Lower lobe of right lung (tissue), 2 donors: ENCODE measurements around the gene TMEM91. TPM values are rescaled to one million over a fixed set of nuclear protein-coding genes. Genes with fewer than 3 reads are reported as not detected.
A peak's percentile ranks its signal among the peaks of the same experiment; 100 is the strongest.
"Not testable (repeated sequence)": the region's sequence is repeated elsewhere in the genome, so short reads cannot be mapped to it uniquely, and the experiment has no call there.

Source experiments
- ATAC-seq, 2 donors: fragments of 200-7000 bp; cut with Tn5 transposase; one replicate each; pipeline ENCODE4 v1.9.1; 2020 to 2022; ENCODE audit warnings: mild to moderate bottlenecking in 2 of 2, moderate library complexity in 2 of 2
- DNase-seq: peaks from one replicate; pipeline ENCODE4 v3.0.0-alpha.2; 2020
- H3K27ac ChIP-seq: fragments of 200-600 bp; one replicate; pipeline ENCODE4 v1.8.0; 2022
- H3K27me3 ChIP-seq: fragments of 200-600 bp; one replicate; pipeline ENCODE4 v1.8.0; 2022; ENCODE audit warnings: low read depth
- H3K36me3 ChIP-seq: fragments of 200-600 bp; one replicate; pipeline ENCODE4 v1.8.0; 2022; ENCODE audit warnings: mild to moderate bottlenecking
- H3K4me1 ChIP-seq: fragments of 200-600 bp; one replicate; pipeline ENCODE4 v1.8.0; 2022
- H3K4me3 ChIP-seq: fragments of 200-600 bp; one replicate; pipeline ENCODE4 v1.8.0; 2022; ENCODE audit warnings: mild to moderate bottlenecking
- H3K9me3 ChIP-seq: fragments of 200-600 bp; one replicate; pipeline ENCODE4 v1.8.0; 2022
- CTCF ChIP-seq: fragments of 200-600 bp; IDR thresholded peaks from one replicate; pipeline ENCODE4 v1.8.0; 2022; ENCODE audit warnings: antibody characterized with exemption, mild to moderate bottlenecking
- intact Hi-C: fragments of 100-400 bp; cut with DNase I; formaldehyde crosslinking; loops from one replicate; pipeline ENCODE4 v1.11.0; 2022
- total RNA-seq: library from RNA; stranded (reverse); fragmentation: NEBNext Ultra II Directional; extraction: Animal tissue kit (Norgen Biotek cat#: 25700); gene quantifications from one replicate; pipeline ENCODE4 v1.2.1, GENCODE V29; 2021
- donor health status: DM: no; HTN: yes; CAD: no; lungs with severe emphysema.

TMEM91 gene
- total RNA-seq, 1 donor from 2014 or later, result 29.8 TPM

GRCh38 chr19:41335467-41335866 is 40.9 kb upstream of the TMEM91 start:
- H3K9me3 ChIP-seq, result no peaks in the 10 kb centered on the region
- ATAC-seq (no peak), DNase-seq (no peak)
- H3K36me3 ChIP-seq, result peaks cover 81% of the 10 kb centered on the region
- H3K27me3 ChIP-seq, result no peaks in the 10 kb centered on the region
- no peak for TF ChIP-seq CTCF
- no peak overlapping the region for H3K4me3 ChIP-seq
- peaks cover 6% of the 10 kb centered on the region for H3K4me1 ChIP-seq
- H3K27ac ChIP-seq, result peak overlapping the region; percentile 64
- intact Hi-C loops, result no loop called here

GRCh38 chr19:41339936-41340335 is 36.4 kb upstream of the TMEM91 start:
- Histone ChIP-seq H3K36me3 (peaks cover 95% of the 10 kb centered on the region), H3K4me3 (no peak overlapping the region), H3K4me1 (peaks cover 20% of the 10 kb centered on the region), H3K27me3 (no peaks in the 10 kb centered on the region), H3K9me3 (no peaks in the 10 kb centered on the region), H3K27ac (no peak overlapping the region)
- ATAC-seq (no peak), DNase-seq (no peak)
- no peak for TF ChIP-seq CTCF
- intact Hi-C loops, result no loop called here

GRCh38 chr19:41341669-41342490 is 34.5 kb upstream of the TMEM91 start:
- Histone ChIP-seq H3K9me3 (no peaks in the 10 kb centered on the region), H3K4me1 (peaks cover 14% of the 10 kb centered on the region), H3K4me3 (peak overlapping the region; percentile 11), H3K27me3 (no peaks in the 10 kb centered on the region), H3K36me3 (peaks cover 96% of the 10 kb centered on the region), H3K27ac (no peak overlapping the region)
- no peak for DNase-seq
- intact Hi-C loops, result no loop called here
- ATAC-seq, result peak; percentile 65 to 78
- no peak for TF ChIP-seq CTCF

GRCh38 chr19:41344162-41344561 is 32.2 kb upstream of the TMEM91 start:
- DNase-seq (no peak), ATAC-seq (no peak)
- Histone ChIP-seq H3K9me3 (no peaks in the 10 kb centered on the region), H3K36me3 (peaks cover 89% of the 10 kb centered on the region), H3K27me3 (no peaks in the 10 kb centered on the region), H3K4me3 (no peak overlapping the region), H3K4me1 (peaks cover 20% of the 10 kb centered on the region), H3K27ac (no peak overlapping the region)
- intact Hi-C loops, result no loop called here
- TF ChIP-seq CTCF, result no peak

GRCh38 chr19:41346916-41347315 is 29.4 kb upstream of the TMEM91 start:
- H3K27ac ChIP-seq, H3K4me3 ChIP-seq, intact Hi-C loops, ATAC-seq, DNase-seq, H3K9me3 ChIP-seq, H3K27me3 ChIP-seq: not testable (repeated sequence)
- peaks cover 62% of the 10 kb centered on the region for H3K36me3 ChIP-seq
- peaks cover 36% of the 10 kb centered on the region for H3K4me1 ChIP-seq

GRCh38 chr19:41350735-41351338 is 25.5 kb upstream of the TMEM91 start:
- no peaks in the 10 kb centered on the region for H3K9me3 ChIP-seq
- ATAC-seq (no peak), DNase-seq (no peak)
- H3K27me3 ChIP-seq, result no peaks in the 10 kb centered on the region
- peaks cover 44% of the 10 kb centered on the region for H3K4me1 ChIP-seq
- peak overlapping the region; percentile 84 for H3K27ac ChIP-seq
- H3K4me3 ChIP-seq, result peak overlapping the region; percentile 88
- no peak for TF ChIP-seq CTCF
- intact Hi-C loops, result no loop called here
- peaks cover 26% of the 10 kb centered on the region for H3K36me3 ChIP-seq
